ENCODE results near the gene LRP5. TPM values are rescaled to one million over a fixed set of nuclear protein-coding genes. Genes with fewer than 3 reads are reported as not detected.

LRP5 gene
- polyA plus RNA-seq, 1 donor (not counting 4 experiments of a cell fraction or from before 2014, with no cell fraction given), result 6.6 TPM

DNA sequence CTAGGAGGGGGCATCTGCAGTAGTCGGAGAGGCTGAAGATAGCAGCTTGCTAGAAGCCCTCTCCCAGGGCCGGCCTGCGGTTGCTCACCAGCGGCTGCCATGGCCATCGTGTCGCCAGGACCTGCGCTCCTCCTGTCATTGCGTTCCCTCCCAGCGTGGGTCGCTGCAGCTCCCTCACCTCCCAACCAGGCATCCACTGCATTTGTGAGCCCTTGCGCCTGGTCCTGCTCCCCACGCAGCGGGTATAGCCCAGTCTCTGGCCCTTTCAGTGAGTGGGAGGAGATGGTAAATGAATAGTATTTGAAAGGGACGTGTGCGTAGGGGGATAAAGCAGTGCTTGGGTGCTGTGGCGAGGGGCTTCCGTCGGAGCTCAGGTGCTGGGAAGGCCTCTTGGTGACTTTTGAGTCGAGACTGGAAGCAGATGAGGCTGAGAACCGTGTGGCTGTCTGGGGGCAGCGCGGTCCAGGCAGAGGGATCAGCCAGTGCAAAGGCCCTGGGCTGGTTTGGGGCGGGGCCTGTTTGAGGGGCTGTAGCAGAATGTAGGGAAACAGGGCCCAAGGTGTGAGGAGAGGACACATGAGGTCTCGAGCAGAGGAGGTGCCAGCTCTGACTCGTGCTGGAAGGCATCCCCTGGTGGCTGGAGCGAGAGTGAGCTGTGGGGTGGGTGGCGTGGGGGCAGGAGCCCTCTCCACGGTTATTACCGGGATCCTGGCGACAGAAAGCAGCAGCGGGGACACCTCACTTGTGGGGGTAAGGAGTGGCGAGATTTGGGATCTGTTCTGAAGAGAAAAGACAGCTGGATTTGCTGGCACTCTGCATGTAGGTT, 39.3 kb downstream of the LRP5 start:
- Histone ChIP-seq H4K20me1 (ENCODE audit: control insufficient read depth, extremely low read depth, insufficient read depth, low read length) (no peaks in the 10 kb centered on the region), H3K4me3 (ENCODE audit: control insufficient read depth in 2 of 3, extremely low read depth in 1 of 3, insufficient read depth in 2 of 3, low read depth in 1 of 3, low read length in 3 of 3) (no peak overlapping the region), H3K36me3 (ENCODE audit: control insufficient read depth in 2 of 2, extremely low read depth in 1 of 2, insufficient read depth in 2 of 2, low read length in 2 of 2) (no peaks in the 10 kb centered on the region), H3K9me3 (ENCODE audit: control insufficient read depth, low read depth, low read length) (no peaks in the 10 kb centered on the region), H3K9me1 (ENCODE audit: control insufficient read depth, extremely low read depth, insufficient read depth, low read length) (peaks cover 2% of the 10 kb centered on the region), H3K27me3 (ENCODE audit: control insufficient read depth, extremely low read depth, insufficient read depth, low read length) (no peaks in the 10 kb centered on the region), H3K4me2 (ENCODE audit: control insufficient read depth, extremely low read depth, insufficient read depth, low read depth, low read length) (no peak overlapping the region), H3K27ac (ENCODE audit: control insufficient read depth, insufficient read depth, low read length) (no peak overlapping the region), H3K9ac (ENCODE audit: control insufficient read depth, extremely low read depth, insufficient read depth, low read length) (no peak overlapping the region), H3K4me1 (ENCODE audit: control insufficient read depth, extremely low read depth, insufficient read depth, low read length) (peaks cover 18% of the 10 kb centered on the region), H3K79me2 (ENCODE audit: control insufficient read depth, insufficient read depth, low read length) (peaks cover 14% of the 10 kb centered on the region), H2AFZ (ENCODE audit: control insufficient read depth, low read length) (no peak overlapping the region)
- no peak for DNase-seq (ENCODE audit: low read depth, low spot score)
- no peak for FAIRE-seq
- TF ChIP-seq, protein P1, sequence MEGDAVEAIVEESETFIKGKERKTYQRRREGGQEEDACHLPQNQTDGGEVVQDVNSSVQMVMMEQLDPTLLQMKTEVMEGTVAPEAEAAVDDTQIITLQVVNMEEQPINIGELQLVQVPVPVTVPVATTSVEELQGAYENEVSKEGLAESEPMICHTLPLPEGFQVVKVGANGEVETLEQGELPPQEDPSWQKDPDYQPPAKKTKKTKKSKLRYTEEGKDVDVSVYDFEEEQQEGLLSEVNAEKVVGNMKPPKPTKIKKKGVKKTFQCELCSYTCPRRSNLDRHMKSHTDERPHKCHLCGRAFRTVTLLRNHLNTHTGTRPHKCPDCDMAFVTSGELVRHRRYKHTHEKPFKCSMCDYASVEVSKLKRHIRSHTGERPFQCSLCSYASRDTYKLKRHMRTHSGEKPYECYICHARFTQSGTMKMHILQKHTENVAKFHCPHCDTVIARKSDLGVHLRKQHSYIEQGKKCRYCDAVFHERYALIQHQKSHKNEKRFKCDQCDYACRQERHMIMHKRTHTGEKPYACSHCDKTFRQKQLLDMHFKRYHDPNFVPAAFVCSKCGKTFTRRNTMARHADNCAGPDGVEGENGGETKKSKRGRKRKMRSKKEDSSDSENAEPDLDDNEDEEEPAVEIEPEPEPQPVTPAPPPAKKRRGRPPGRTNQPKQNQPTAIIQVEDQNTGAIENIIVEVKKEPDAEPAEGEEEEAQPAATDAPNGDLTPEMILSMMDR (optimal IDR thresholded peaks at IDR 0.05 in 1 of 3, IDR thresholded peaks at IDR 0.05 in 1 of 3, conservative IDR thresholded peaks at IDR 0.05 in 1 of 3; ENCODE audit: extremely low read depth in 1 of 3, insufficient read depth in 2 of 3, low read length in 3 of 3), result no peak
- TF ChIP-seq EZH2 (IDR thresholded peaks at IDR 0.05; ENCODE audit: low read length), result no peak
- dilution Hi-C loops (cut with MboI; ENCODE audit: extremely low pct_ligation_motif_present, low sequenced_read_pairs), result no loop called here

DNA sequence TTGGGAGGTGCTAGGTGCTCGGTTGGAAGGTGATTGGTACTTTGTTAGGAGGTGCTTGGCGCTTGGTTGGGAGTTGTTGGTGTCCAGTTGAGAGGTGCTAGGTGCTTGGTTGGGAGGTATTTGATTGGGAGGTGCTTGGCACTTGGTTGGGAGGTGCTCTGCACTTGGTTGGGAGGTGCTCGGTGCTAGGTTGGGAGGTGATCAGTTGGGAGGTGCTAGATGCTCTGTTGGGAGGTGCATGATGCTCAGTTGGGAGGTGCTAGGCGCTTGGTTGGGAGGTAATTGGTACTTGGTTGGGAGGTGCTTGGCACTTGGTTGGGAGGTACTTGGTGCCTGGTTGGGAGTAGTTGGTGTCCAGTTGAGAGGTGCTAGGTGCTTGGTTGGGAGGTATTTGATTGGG, 40.2 kb downstream of the LRP5 start:
- DNase-seq (ENCODE audit: low read depth, low spot score) (no peak), FAIRE-seq (no peak)
- dilution Hi-C loops (cut with MboI; ENCODE audit: extremely low pct_ligation_motif_present, low sequenced_read_pairs), result no loop called here
- Histone ChIP-seq H3K9ac (ENCODE audit: control insufficient read depth, extremely low read depth, insufficient read depth, low read length) (no peak overlapping the region), H3K4me2 (ENCODE audit: control insufficient read depth, extremely low read depth, insufficient read depth, low read depth, low read length) (no peak overlapping the region), H3K27me3 (ENCODE audit: control insufficient read depth, extremely low read depth, insufficient read depth, low read length) (no peaks in the 10 kb centered on the region), H3K79me2 (ENCODE audit: control insufficient read depth, insufficient read depth, low read length) (peaks cover 10% of the 10 kb centered on the region), H3K4me1 (ENCODE audit: control insufficient read depth, extremely low read depth, insufficient read depth, low read length) (peaks cover 18% of the 10 kb centered on the region), H3K36me3 (ENCODE audit: control insufficient read depth in 2 of 2, extremely low read depth in 1 of 2, insufficient read depth in 2 of 2, low read length in 2 of 2) (peaks cover 0 to 2% of the 10 kb centered on the region in 2 experiments), H3K27ac (ENCODE audit: control insufficient read depth, insufficient read depth, low read length) (no peak overlapping the region), H3K9me3 (ENCODE audit: control insufficient read depth, low read depth, low read length) (no peaks in the 10 kb centered on the region), H3K9me1 (ENCODE audit: control insufficient read depth, extremely low read depth, insufficient read depth, low read length) (peaks cover 2% of the 10 kb centered on the region), H3K4me3 (ENCODE audit: control insufficient read depth in 2 of 3, extremely low read depth in 1 of 3, insufficient read depth in 2 of 3, low read depth in 1 of 3, low read length in 3 of 3) (no peak overlapping the region), H4K20me1 (ENCODE audit: control insufficient read depth, extremely low read depth, insufficient read depth, low read length) (no peaks in the 10 kb centered on the region), H2AFZ (ENCODE audit: control insufficient read depth, low read length) (no peak overlapping the region)
- TF ChIP-seq, protein P1 (optimal IDR thresholded peaks at IDR 0.05 in 1 of 3, IDR thresholded peaks at IDR 0.05 in 1 of 3, conservative IDR thresholded peaks at IDR 0.05 in 1 of 3; ENCODE audit: extremely low read depth in 1 of 3, insufficient read depth in 2 of 3, low read length in 3 of 3), result no peak
- TF ChIP-seq EZH2 (IDR thresholded peaks at IDR 0.05; ENCODE audit: low read length), result no peak

All from keratinocyte (primary cell).